Lower lobe of right lung (tissue), 2 donors: ENCODE data around the gene NRARP. TPM values are rescaled to one million over a fixed set of nuclear protein-coding genes. Genes with fewer than 3 reads are reported as not detected.

Experiments
- ATAC-seq, 2 donors: fragments of 200-7000 bp; cut with Tn5 transposase; one replicate each; pipeline ENCODE4 v1.9.1; 2020 to 2022; ENCODE audit warnings: mild to moderate bottlenecking in 2 of 2, moderate library complexity in 2 of 2
- DNase-seq: peaks from one replicate; pipeline ENCODE4 v3.0.0-alpha.2; 2020
- H3K27ac ChIP-seq: fragments of 200-600 bp; one replicate; pipeline ENCODE4 v1.8.0; 2022
- H3K27me3 ChIP-seq: fragments of 200-600 bp; one replicate; pipeline ENCODE4 v1.8.0; 2022; ENCODE audit warnings: low read depth
- H3K36me3 ChIP-seq: fragments of 200-600 bp; one replicate; pipeline ENCODE4 v1.8.0; 2022; ENCODE audit warnings: mild to moderate bottlenecking
- H3K4me1 ChIP-seq: fragments of 200-600 bp; one replicate; pipeline ENCODE4 v1.8.0; 2022
- H3K4me3 ChIP-seq: fragments of 200-600 bp; one replicate; pipeline ENCODE4 v1.8.0; 2022; ENCODE audit warnings: mild to moderate bottlenecking
- H3K9me3 ChIP-seq: fragments of 200-600 bp; one replicate; pipeline ENCODE4 v1.8.0; 2022
- CTCF ChIP-seq: fragments of 200-600 bp; IDR thresholded peaks from one replicate; pipeline ENCODE4 v1.8.0; 2022; ENCODE audit warnings: antibody characterized with exemption, mild to moderate bottlenecking
- intact Hi-C: fragments of 100-400 bp; cut with DNase I; formaldehyde crosslinking; loops from one replicate; pipeline ENCODE4 v1.11.0; 2022
- total RNA-seq: library from RNA; stranded (reverse); fragmentation: NEBNext Ultra II Directional; extraction: Animal tissue kit (Norgen Biotek cat#: 25700); gene quantifications from one replicate; pipeline ENCODE4 v1.2.1, GENCODE V29; 2021
- donor health status: DM: no; HTN: yes; CAD: no; lungs with severe emphysema.

NRARP gene
- total RNA-seq, 1 donor from 2014 or later = 6.5 TPM

DNA sequence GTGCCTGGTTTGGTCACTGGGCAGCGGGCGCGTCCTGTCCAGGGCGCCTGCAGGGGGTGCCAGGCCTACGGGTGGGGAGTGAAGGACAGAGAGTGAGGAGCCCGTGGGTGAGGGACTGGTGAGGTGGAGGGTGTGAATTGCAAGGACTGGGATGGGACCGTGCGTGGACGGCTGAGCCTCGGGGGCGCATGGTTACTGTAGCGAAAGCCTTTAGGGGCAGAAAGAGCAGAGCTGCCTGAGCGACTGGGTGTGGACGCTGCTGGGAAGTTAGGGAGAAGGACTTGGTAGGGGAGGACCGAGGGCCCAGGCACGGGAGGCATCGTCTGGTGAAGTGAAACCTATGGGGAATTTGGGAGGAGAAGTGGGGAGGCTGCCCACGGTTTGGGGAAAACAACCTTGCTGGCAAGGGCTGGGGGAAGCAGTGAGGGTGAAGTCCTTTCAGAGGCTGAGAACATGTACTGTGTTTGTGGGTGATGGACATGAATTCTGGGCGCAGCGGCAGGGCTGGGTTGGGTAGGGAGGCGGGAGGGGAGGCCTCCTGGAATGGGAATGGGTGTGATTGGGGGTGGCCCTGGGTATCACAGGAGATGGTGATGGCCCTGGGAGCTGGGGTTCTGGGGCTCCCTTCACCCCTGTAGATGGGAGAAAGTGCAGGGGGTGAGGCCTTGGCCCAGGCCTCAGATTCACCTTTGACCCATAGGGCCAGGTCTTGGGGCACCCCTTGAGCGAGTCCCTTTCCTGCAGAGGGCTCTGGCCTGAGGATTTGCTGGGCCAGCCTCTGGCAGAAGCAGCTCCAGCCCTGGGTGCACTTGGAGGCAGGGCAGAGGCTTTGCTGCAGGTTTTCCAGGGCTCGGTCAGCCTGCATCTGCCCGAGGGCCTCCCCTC lies 26.2 kb downstream of the NRARP start:
- intact Hi-C loops = no loop called here
- Histone ChIP-seq H3K36me3 (peaks cover 46% of the 10 kb centered on the region), H3K4me1 (peaks cover 31% of the 10 kb centered on the region), H3K9me3 (no peaks in the 10 kb centered on the region), H3K27me3 (no peaks in the 10 kb centered on the region), H3K4me3 (no peak overlapping the region), H3K27ac (peak overlapping the region; percentile 95)
- ATAC-seq (no peak), DNase-seq (peak; percentile 49)
- TF ChIP-seq CTCF = no peak

- Histone ChIP-seq H3K27ac (peak overlapping the region; percentile 95), H3K4me3 (no peak overlapping the region), H3K4me1 (peaks cover 37% of the 10 kb centered on the region), H3K36me3 (peaks cover 44% of the 10 kb centered on the region), H3K27me3 (no peaks in the 10 kb centered on the region), H3K9me3 (no peaks in the 10 kb centered on the region)
- DNase-seq (no peak), ATAC-seq (no peak)
- intact Hi-C loops = no loop called here
- TF ChIP-seq CTCF = no peak
Observed at GRCh38 chr9:137275203-137275587, 26.9 kb downstream of the NRARP start.

DNA sequence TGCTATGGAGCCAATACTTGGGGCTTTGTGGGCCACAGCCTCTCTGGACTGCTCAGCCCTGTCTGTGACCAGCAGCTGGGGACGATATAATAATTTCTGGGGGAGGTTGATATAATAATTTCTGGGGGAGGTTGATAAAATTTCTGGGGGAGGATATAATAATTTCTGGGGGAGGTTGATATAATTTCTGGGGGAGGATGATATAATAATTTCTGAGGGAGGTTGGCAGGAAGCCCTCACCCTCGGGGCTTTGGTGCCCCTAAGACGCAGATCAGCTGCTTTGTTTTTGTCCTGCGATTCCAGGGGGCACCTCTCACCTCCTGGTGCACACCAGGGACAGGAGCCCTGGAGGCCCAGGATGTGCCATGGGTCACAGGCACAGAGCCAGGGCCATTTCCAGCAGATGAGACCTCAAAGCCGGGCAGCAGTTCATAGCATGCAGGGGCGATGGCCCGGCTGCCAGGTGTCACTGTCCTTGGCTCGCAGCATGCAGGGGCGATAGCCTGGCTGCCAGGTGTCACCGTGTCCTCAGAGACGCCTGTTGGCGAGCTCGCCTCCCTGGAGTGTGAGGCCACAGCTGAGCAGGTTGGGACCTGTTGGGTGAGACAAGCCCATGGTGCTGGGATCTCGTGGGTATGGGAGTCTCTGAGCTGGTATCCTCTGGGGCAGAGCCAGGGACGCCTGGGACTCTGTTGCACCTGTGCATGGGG lies 28.3 kb downstream of the NRARP start:
- H3K27me3 ChIP-seq = no peaks in the 10 kb centered on the region
- no peak for TF ChIP-seq CTCF
- peak overlapping the region; percentile 72 for H3K27ac ChIP-seq
- peaks cover 38% of the 10 kb centered on the region for H3K36me3 ChIP-seq
- H3K4me1 ChIP-seq = peaks cover 51% of the 10 kb centered on the region
- DNase-seq = peak; percentile 55
- intact Hi-C loops = no loop called here
- no peak overlapping the region for H3K4me3 ChIP-seq
- H3K9me3 ChIP-seq = no peaks in the 10 kb centered on the region
- ATAC-seq = no peak

- no peaks in the 10 kb centered on the region for H3K27me3 ChIP-seq
- H3K36me3 ChIP-seq = peaks cover 37% of the 10 kb centered on the region
- peaks cover 58% of the 10 kb centered on the region for H3K4me1 ChIP-seq
- H3K27ac ChIP-seq = no peak overlapping the region
- DNase-seq = no peak
- no peaks in the 10 kb centered on the region for H3K9me3 ChIP-seq
- intact Hi-C loops = no loop called here
- ATAC-seq = no peak
- no peak overlapping the region for H3K4me3 ChIP-seq
- no peak for TF ChIP-seq CTCF
Observed at GRCh38 chr9:137273095-137273490, 29.0 kb downstream of the NRARP start.

DNA sequence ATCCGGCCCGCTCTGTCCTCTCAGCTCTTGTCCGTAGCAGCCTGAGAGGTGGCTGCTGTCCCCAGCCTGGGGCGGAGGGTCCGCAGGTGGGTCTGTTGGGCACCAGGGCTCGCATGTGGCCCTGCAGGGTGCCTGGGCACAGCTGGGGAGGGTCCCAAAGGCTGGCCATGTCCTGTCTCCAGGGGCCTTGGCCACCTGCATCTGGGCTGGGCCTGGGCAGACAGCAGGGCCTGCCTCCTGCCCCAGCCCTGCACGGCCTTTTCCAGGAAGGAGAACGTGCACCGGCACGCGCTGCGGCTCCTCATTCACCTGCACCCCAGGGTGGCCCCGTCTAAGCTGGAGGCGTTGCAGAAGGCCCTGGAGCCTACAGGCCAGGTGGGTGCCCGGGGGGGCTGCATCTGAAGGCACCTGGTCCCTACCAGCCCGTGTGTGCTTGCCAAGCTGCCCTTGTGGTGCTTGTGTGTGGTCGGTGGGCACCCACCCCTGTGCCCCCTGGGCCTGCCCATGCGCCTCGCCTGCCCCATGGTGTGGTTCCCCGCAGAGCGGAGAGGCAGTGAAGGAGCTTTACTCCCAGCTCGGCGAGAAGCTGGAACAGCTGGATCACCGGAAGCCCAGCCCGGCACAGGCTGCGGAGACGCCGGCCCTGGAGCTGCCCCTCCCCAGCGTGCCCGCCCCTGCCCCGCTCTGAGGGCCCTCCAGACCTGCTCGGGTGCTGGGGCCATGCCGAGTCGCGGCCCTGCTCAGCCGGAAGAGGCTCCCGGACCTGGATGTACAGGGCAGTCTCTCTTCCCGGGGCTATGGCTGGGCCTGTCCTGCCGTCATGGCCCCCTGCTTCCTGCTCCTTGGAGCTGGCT lies 29.6 kb downstream of the NRARP start:
- H3K4me3 ChIP-seq = no peak overlapping the region
- H3K27me3 ChIP-seq = no peaks in the 10 kb centered on the region
- H3K36me3 ChIP-seq = peaks cover 42% of the 10 kb centered on the region
- H3K9me3 ChIP-seq = no peaks in the 10 kb centered on the region
- no peak for ATAC-seq
- intact Hi-C loops = no loop called here
- no peak for DNase-seq
- no peak for TF ChIP-seq CTCF
- peaks cover 64% of the 10 kb centered on the region for H3K4me1 ChIP-seq
- H3K27ac ChIP-seq = no peak overlapping the region
